Measurements from ENCODE around the gene ARRDC2. TPM values are rescaled to one million over a fixed set of nuclear protein-coding genes. Genes with fewer than 3 reads are reported as not detected.

ARRDC2 gene
- 4.6 and 6.1 TPM in 2 replicates for total RNA-seq

DNA sequence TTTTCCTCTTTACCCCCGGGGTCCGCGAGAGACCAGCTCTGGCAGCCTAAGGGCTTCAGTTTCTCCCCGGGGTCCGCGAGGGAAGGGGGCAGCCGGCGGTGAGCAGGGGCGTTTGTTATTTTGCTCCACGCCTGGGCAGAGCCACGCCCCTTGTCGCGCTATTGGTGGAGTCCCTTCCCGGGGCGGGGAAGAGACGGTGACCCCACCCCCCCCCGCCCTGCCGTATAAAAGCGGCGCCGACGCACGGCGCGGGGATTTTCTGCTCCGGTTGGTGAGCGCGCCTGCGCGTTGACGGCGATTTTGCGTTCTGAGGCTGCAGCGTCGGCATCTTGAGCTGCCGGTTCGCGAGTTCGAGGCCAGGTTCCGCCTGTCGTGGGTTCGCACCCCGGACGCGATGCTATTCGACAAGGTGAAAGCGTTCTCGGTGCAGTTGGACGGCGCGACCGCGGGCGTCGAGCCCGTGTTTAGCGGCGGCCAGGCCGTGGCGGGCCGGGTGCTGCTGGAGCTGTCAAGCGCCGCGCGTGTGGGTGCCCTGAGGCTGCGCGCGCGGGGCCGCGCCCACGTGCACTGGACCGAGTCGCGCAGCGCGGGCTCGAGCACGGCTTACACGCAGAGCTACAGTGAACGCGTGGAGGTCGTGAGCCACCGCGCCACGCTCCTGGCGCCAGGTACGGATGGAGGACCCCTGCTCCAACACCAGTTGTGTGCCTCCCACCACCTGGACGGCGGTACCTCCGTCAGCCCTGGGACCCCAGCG lies at the start of gene ARRDC2:
ARRDC2 (plus strand) TSS at position 254 of the 757 bp plus-strand sequence; CDS start at position 395, 141 bp downstream.

DNA sequence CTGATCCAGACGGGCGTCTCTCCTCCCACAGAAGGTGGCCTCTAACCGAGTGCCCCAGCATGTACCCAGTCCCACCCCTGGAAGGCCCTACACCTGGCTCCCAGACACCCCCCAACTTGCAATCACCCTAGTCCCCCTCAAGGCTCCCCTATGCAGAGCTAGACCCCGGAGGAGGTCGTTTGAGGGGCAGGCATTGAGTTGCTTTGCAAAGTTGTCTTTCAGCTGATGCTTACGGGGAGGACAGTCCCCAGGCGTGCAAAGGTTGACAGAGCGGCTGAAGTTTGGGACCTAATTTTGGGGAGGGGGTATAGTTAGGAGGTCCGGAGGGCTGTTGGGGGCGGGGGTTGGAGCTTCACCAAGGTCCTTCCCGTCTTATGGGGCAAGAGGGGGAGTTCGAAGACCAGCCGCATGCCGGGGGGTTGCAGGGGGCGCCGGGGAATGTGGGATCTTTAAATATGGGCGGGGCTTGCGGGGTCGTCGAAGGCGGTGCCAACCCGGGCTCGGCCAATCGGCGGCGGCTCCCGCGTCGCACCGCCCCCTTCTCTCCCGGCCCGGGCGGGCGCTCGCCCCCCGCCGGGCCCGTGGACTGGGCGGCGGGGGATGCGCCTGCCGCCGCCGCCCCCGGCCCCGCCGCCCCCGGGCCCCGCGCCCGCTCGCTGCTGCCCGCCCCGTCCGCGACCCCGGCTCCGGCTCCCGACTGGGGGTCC lies 41.3 kb upstream of the ARRDC2 start, which contains the start of gene KCNN1:
KCNN1 (plus strand) TSS at position 558 of the 707 bp plus-strand sequence. CDS start 6,782 bp downstream, outside the sequence.

Other genes with a start within 250 kb of the ARRDC2 start
- gene B3GNT3, start 213.0 kb upstream of the ARRDC2 start, total RNA-seq, result not detected in 2 replicates
- not detected in 2 replicates for gene INSL3, start 186.7 kb upstream of the ARRDC2 start, total RNA-seq
- gene JAK3, start 160.2 kb upstream of the ARRDC2 start, total RNA-seq, result 0.09 and 0.95 TPM in 2 replicates
- 890 and 1,237 TPM in 2 replicates for gene RPL18A, start 148.3 kb upstream of the ARRDC2 start, total RNA-seq
- gene SLC5A5, start 136.2 kb upstream of the ARRDC2 start, total RNA-seq, result not detected in 2 replicates
- 40.4 and 41.1 TPM in 2 replicates for gene CCDC124, start 75.2 kb upstream of the ARRDC2 start, total RNA-seq
- 0.34 TPM in 1 of 2 replicates, not detected in the other for gene KCNN1, start 41.1 kb upstream of the ARRDC2 start, total RNA-seq
- gene IL12RB1, start 78.8 kb downstream of the ARRDC2 start, total RNA-seq, result 0.32 TPM in 1 of 2 replicates, not detected in the other
- 1.9 and 3.0 TPM in 2 replicates for gene MAST3, start 89.6 kb downstream of the ARRDC2 start, total RNA-seq
- 2.0 and 8.4 TPM in 2 replicates for gene PIK3R2, start 145.0 kb downstream of the ARRDC2 start, total RNA-seq
- 9.5 and 35.3 TPM in 2 replicates for gene IFI30, start 165.6 kb downstream of the ARRDC2 start, total RNA-seq
- 4.2 and 5.2 TPM in 2 replicates for gene MPV17L2, start 185.0 kb downstream of the ARRDC2 start, total RNA-seq
- 3.2 and 11.1 TPM in 2 replicates for gene RAB3A, start 195.9 kb downstream of the ARRDC2 start, total RNA-seq
- 2.2 and 2.9 TPM in 2 replicates for gene PDE4C, start 218.3 kb downstream of the ARRDC2 start, total RNA-seq